Astrocyte of the hippocampus (primary cell): ENCODE measurements around the gene DVL3.
A peak's percentile ranks its signal among the peaks of the same experiment; 100 is the strongest.

Source experiments
- DNase-seq: peaks from one replicate; pipeline ENCODE4 v3.0.0; 2011; ENCODE audit warnings: low read depth, low spot score

Gene DVL3

GRCh38 chr3:184176377-184177330 lies 21.5 kb downstream of the DVL3 start:
- peak; percentile 97 for DNase-seq

GRCh38 chr3:184177331-184177731 lies 22.2 kb downstream of the DVL3 start:
- peak; percentile 61 for DNase-seq

GRCh38 chr3:184177767-184178306 lies 22.7 kb downstream of the DVL3 start:
- no peak for DNase-seq

- DNase-seq = no peak
These were observed 23.5 kb downstream of the DVL3 start for GRCh38 chr3:184178521-184179138.

- DNase-seq = peak; percentile 28
These were observed 25.0 kb downstream of the DVL3 start for GRCh38 chr3:184180165-184180564.

GRCh38 chr3:184181596-184181995 lies 26.4 kb downstream of the DVL3 start:
- DNase-seq = no peak

GRCh38 chr3:184183679-184184078 lies 28.5 kb downstream of the DVL3 start:
- DNase-seq = no peak

GRCh38 chr3:184184546-184185230 lies 29.5 kb downstream of the DVL3 start:
- DNase-seq = no peak

GRCh38 chr3:184185461-184186183 lies 30.4 kb downstream of the DVL3 start:
- peak; percentile 100 for DNase-seq

- peak; percentile 64 for DNase-seq
These were observed 31.2 kb downstream of the DVL3 start, which contains the start of gene ABCF3 for GRCh38 chr3:184186184-184186901. ABCF3 (plus strand) TSS chr3:184186199; CDS start chr3:184186208, 9 bp downstream.

- no peak for DNase-seq
These were observed 31.7 kb downstream of the DVL3 start for GRCh38 chr3:184186902-184187207.

GRCh38 chr3:184188080-184188479 lies 32.9 kb downstream of the DVL3 start:
- DNase-seq = no peak

GRCh38 chr3:184189421-184189820 lies 34.2 kb downstream of the DVL3 start:
- DNase-seq = no peak

GRCh38 chr3:184192889-184193288 lies 37.7 kb downstream of the DVL3 start:
- no peak for DNase-seq

- no peak for DNase-seq
These were observed 38.9 kb downstream of the DVL3 start for GRCh38 chr3:184193991-184194539.

GRCh38 chr3:184196536-184196935 lies 41.4 kb downstream of the DVL3 start:
- no peak for DNase-seq

- DNase-seq = no peak
These were observed 43.3 kb downstream of the DVL3 start for GRCh38 chr3:184198509-184198908.

GRCh38 chr3:184200825-184201224 lies 45.6 kb downstream of the DVL3 start:
- DNase-seq = no peak

GRCh38 chr3:184203526-184203925 lies 48.3 kb downstream of the DVL3 start:
- DNase-seq = no peak

- DNase-seq = no peak
These were observed 54.2 kb downstream of the DVL3 start for GRCh38 chr3:184209146-184209923.
